NCI-H2081 (cell line): ENCODE data around the gene TPRKB.
"Not testable (repeated sequence)": the region's sequence is repeated elsewhere in the genome, so short reads cannot be mapped to it uniquely, and the experiment has no call there.

Source experiments
- DNase-seq, 2 experiments: peaks; one replicate each; lab custom pipeline; 2025; lab: John Stamatoyannopoulos, UW

Gene TPRKB

DNA sequence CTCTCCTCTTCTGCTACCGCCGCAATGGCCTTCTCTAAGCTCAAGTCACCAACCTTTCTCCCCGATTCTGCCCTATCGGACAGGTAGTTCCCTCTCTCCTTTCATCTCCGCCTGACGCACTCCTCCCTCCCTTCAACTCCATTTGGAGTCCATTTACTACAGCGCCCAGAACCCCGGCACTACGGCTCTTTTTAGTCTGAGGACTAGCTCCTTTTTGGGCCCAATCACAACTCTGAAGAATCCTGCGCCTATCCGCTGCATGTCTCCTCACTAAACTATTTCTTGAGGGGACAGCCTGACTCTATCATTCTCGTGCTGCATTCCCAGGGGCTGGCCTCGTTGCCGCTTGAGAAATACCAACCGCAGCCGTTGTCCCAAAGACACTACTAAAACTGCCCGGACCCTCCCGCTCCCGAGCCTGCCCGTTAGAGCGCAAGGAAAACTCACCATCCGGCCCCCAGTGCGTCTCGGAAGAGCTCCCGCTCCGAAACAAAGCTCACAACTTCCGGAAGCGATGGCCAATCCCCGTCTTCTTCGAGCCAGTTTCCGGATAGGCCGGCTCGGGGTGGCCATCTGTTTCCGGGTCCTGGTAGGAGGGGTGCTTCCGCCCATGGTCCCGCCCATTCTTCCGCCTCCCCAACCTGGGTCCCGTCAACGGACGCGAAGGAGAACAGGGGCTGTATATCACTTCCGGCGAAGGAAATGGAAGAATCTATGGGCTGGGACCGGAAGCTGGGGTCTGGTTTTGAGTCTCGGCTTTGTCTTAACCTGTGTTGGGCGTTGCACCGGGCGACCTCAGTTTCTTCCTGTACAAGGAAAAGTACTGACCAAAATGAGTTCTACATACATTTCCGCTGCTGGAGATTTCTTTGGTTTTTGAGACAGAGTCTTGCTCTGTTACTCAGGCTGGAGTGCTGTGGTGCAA is at the start of gene TPRKB:
TPRKB (minus strand) TSS at position 491 of the 925 bp plus-strand sequence. CDS start 2,776 bp downstream, outside the sequence.
- peak; percentile 97 to 99 for DNase-seq

DNA sequence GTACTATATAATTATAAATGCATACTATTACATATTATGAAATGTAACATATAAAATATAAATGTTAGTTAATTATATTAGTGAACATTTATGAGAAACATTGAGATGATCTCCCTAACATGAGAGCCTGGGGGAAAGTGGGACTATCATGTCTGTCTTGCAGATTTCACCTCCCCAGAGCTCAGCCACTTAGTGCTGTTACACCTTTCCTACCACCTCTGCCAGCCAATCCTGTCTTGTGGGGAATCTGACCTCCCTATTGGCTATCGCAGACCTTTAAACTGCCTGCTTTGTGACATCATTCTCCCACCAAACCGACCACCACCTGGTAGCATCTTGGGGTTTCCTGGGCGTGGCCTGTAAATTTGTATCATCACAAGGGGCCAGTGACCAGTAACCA is 46.7 kb upstream of the TPRKB start, which contains the start of gene C2orf78:
C2orf78 (plus strand) TSS at position 301 of the 400 bp plus-strand sequence. CDS start 127 bp downstream, outside the sequence.
- not testable (repeated sequence) for DNase-seq

DNA sequence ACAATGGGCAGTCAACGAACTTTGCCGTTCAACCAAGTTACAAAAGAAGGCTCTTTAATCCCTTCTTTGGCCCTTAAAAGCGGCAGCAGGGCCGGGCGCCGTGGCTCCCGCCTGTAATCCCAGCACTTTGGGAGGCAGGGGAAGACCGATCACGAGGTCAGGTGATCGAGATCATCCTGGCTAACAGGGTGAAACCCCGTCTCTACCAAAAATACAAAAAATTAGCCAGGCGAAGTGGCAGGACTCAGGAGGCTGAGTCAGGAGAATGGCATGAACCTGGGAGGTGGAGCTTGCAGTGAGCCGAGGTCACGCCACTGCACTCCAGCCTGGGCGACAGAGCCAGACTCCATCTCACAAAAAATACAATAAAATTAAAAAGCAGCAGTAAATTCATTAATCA is 46.3 kb upstream of the TPRKB start:
- DNase-seq: not testable (repeated sequence)

- no peak for DNase-seq
Observed at GRCh38 chr2:73780237-73780582, 43.1 kb upstream of the TPRKB start.

DNA sequence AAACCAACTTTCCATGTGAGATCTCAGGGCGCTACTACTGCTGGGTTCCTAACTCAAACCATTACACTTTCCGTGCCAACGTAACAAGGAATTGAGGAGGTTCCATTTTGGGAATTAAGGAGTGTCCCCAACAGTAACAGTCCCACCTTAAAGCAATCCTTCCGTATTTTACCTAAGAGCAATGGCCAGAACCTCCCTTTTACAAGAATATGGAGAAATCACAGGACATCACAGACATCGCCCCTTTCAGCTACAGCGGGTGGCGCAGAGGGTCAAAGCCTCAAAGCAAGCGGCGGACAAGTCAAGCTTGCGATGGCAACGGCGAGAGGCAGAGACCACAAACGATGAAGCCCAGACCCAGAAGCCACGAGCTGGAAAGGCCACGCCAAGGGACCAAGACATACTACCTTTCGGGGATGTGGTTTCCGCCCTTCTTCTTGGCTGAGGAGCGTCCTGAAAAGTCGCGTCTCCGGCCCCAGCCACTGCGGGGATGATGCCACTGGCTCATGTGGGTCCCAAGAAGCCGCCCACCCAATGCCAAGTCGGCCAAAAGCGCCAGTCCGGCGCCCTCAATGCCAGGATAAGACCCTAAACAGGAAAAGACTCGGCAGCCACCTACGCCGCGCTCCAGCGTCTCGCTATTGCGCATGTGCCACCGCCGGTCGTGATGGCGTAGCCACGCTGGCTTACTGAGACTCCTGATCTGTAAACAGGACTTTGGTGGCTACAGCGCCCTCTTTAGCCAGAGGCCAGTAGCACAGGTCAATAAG is 42.5 kb upstream of the TPRKB start, which contains the start of gene DUSP11:
DUSP11 (minus strand) TSS at position 637 of the 770 bp plus-strand sequence; CDS start at position 508, 129 bp downstream.
- peak; percentile 94 to 96 for DNase-seq

DNA sequence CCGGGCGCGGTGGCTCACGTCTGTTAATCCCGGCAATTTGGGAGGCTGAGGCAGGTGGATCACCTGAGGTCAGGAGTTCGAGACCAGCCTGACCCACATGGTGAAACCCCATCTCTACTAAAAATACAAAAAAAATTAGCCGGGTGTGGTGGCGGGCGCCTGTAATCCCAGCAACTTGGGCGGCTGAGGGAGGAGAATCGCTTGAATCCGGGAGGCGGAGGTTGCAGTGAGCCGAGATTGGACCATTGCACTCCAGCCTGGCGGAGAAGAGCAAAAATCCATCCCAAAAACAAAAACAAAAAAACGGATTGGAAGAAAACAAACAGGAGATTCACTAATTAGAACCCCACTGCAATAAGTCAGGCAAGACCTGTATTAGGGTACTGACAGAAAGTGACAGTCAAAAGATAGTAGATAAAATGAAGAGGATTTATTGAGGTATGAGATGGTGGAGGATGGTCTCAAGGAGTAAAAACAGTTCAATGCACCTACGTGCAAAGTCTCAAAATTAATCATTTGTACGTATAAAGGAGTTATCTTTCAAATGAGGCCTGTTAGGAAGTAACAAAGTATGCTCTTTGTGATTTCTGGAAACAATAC is 41.8 kb upstream of the TPRKB start:
- DNase-seq: not testable (repeated sequence)

GRCh38 chr2:73776869-73777519 is 39.8 kb upstream of the TPRKB start:
- no peak for DNase-seq

GRCh38 chr2:73776381-73776780 is 39.2 kb upstream of the TPRKB start:
- no peak for DNase-seq

- DNase-seq: no peak
Observed at GRCh38 chr2:73772819-73773218, 35.7 kb upstream of the TPRKB start.

DNA sequence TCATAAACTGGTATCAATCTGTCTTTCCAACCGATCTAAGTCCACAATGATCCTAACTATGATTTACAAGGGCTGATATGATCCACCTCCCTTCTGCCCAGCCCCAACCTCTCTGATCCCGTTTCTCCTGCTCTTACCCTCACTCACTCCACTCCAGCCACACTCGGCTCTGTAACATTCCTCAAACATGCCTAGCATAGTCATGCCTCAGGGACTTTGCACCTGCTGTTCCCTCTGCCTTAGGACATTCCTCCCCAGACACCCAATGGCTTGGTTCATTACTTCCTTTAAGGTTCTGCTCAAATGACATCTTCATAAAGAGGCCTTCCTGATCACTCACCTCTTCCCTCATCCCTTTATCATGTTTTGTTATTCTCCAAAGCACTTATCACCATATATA is 33.6 kb upstream of the TPRKB start:
- no peak for DNase-seq

DNA sequence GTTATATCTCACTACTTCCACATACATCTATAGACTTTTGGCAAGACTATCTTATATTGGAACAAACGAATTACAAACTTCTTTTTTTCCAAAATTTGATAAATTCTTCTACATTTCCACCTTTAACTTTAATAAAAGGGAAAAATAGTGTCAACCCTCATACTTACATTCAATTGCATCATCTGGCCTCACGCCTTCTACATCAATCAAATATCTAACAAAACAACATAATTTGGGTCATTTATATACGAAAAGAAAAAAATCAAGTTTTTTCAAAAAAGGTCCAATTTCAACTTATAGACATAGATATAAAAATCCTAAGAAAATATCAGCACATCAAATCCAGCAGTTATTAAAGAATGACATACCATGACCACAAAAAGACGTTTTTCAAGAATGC is 29.8 kb upstream of the TPRKB start:
- DNase-seq: no peak

- no peak for DNase-seq
Observed at GRCh38 chr2:73766349-73766748, 29.2 kb upstream of the TPRKB start.

GRCh38 chr2:73764945-73765344 is 27.8 kb upstream of the TPRKB start:
- DNase-seq: no peak

DNA sequence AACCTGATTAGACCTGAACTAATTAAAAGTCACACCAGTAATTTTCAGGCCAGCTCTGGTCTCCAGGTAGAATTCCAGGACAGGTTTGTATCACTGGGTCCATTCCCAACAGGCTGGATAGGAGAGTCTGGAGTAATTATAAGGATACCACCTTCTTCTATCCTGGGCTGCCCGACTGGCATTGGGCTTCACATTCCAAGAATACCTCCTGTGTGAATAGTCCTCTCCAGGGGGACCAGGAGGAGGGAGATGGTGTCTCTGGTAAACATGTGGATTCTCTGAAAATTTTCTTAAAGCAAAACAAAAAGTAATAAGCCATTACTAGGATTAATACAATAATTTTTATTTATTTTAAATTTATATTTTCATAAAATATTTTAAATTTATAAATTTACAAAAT is 25.4 kb upstream of the TPRKB start:
- no peak for DNase-seq

- DNase-seq: no peak
Observed at GRCh38 chr2:73759904-73760303, 22.8 kb upstream of the TPRKB start.

DNA sequence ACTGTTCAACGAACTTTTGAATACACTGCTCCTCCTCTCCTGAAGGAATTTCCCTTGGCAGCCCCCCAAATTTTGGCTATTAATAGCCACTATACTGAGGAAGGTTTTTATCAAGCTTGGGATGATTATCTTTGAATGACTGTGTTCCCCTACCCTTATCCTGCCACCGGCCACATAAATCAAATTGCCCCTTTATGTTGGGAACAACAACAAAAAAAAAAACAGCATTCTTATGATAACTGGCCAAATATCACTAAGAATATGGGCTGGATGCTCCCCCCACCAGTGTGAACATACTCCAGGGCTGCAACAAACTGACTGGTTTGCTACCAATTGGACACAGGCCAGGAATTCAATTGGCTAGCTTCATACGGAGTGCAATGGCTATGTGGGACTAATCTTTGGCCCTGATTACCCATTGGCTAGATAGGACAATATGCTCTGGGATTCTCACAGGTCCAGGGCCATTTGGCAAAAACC is 22.2 kb upstream of the TPRKB start:
- DNase-seq: no peak

- not testable (repeated sequence) for DNase-seq
Observed at GRCh38 chr2:73754332-73754731, 17.2 kb upstream of the TPRKB start.

- DNase-seq: no peak
Observed at GRCh38 chr2:73749314-73749713, 12.2 kb upstream of the TPRKB start.

- no peak for DNase-seq
Observed at GRCh38 chr2:73746877-73747208, 9.7 kb upstream of the TPRKB start.

DNA sequence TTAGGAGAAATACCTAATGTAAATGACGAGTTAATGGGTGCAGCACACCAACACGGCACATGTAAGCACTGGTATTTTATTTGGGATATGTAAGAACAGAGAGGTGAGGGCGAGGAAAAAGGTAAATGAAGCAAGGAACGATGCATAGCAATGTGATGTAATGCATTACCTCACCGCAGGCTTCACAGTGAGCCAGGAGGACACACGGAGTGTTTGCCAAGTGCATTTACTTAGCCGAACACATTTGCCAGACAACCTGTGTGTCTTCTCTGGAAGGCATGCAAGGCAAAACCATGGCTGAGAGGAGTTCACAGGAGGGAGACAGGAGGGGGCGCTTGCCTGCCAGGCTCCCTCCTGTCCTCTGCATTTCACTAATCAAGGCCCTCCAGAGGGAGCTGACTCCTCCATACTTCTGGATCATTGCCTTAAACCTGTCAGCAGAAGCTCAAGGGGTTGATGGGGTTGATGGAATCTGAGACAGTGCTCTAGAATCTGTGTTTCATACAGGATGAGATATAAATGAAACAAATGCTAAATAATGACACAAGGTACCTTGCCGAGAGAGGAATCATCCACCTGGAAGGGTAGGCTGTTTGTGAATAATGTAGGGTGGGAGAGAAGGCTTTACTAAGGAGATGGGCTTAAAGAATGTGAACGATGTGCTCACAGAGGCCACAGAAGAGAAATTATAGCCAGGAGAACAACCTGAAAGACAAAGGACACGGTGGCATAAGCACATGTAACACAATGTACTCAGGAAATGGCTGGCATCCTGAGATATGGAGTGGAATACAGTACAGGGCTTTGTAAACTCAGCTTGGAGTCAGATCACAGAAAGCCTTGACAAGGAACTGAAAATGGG is 9.1 kb upstream of the TPRKB start:
- DNase-seq: no peak

DNA sequence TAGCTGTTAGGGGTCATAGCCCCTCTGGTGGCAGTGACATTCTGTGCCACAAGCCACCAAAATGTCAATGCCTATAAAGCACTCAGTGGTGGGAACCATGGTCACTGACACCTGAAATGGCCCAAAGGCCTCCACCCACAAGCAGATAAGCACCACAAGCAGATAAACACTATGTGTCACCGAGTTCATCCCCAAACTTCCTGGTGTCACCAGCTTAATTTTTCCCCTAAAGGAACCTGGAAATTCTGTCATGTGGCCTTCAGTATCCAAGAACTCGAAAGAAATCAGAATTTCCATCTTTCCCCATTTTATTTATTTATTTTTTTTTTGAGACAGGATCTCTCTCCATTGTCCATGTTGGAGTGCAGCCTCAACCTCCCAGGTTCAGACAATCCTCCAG is 3.6 kb upstream of the TPRKB start:
- DNase-seq: no peak
